GM15510 (cell line): ENCODE results near the gene LIX1.

Source experiments
- POLR2A ChIP-seq: IDR thresholded peaks from 3 replicates; pipeline ENCODE4 v1.6.1; 2011; ENCODE audit warnings: borderline replicate concordance; ENCODE audit not compliant: insufficient read length; ENCODE audit errors: extremely low read depth

LIX1 gene

DNA sequence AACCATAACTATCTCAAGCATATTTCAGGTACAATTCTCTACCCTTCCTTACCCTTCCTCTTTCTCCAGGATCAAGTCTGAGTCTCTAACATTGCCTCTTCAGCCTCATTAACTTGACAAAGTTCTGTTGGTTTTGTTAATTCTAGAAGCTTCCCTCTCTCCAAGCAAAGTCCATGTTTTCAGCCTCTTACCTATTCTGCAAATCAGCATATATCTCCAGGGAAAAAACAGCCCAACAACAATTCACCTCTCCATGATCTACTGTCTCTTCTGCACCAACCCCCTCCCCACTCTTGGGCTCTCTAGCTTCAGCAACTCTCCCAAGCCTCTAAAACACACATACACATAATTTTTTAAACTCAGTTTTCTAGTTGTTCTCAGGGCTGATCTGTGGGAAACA is 72.2 kb downstream of the LIX1 start:
- TF ChIP-seq POLR2A, result no peak

DNA sequence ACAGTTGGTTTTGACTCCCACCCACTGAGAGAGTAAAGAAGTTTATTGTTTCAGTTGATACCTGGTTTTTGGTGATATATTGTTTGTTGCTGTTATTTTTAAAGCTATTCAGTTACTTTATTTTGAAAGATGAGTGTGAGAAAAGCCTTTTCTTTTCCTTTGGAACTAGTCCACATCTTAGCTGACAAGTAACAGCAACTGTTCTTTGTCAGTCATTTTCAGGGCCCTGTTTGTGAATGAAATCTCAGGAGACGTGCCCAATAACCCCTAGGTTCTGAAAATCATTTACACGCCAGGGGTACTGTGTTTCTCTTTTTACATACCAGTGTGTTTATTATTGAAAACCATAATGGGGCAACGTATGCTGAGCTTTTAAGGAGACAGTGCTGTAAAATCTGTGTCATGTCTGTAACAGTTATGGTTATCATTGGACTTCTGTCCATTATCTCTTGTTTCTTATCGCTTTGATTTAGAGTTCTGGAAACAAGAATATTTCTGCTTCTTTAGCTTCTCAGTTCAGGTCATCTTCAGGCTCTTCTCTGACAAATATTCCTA is 75.0 kb downstream of the LIX1 start:
- TF ChIP-seq POLR2A, result no peak

DNA sequence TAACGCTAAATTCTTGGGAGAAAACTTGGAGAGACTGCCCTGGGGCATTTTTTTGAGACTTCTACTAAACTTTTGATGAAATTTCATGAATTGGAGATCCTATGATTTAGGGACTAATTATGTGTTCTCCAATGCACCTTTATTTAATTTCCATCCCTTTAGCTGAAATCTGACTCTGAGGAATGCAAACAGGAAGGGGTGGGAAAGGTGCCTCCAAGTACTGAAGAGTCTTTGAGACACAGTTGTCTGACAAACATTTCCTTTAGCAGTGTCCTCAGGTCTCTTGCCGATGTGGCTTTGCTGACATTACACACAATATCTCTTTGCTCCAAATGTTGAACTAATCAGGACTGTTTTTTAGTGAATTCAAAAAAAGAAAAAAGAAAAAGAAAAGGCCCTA is 76.9 kb downstream of the LIX1 start:
- no peak for TF ChIP-seq POLR2A

DNA sequence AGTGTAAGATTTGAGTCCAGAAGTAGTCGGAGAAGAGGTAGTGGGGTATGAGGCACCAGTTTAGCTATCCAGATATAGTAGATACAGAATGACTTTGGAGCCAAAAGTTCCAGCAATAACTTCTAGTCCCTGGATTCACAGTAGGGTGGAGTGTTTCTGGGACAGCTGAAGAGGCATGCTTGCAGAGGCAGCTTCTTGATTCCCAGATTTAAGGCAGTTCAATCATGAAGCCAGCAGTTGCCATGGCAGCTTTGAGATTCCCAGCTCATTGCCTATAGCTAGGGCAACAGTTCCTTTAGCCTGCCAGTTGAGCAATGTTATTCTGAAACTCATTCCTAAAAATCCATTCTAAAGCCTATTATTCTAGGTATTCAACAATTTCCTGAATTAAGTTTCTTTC is 79.2 kb downstream of the LIX1 start:
- TF ChIP-seq POLR2A, result no peak

DNA sequence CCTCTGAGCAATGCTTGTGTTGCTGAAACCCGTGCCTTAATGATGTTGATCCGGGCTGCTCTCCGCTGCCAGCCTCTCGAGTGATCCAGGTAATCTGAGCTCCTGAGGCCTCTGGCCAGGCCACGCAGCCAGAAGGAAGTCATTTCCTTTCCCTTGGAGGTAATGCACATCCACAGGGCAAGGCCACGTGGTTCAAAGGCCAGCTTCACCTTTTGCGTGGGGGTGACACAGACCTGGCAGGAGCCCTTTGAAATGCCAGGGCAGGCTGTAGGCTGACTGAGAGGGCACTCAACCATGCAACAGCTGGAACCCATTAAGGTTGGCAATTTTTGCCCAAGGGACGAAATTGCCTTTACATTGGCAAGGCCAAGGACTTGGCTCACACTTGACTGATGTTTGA is 80.4 kb downstream of the LIX1 start:
- TF ChIP-seq POLR2A, result no peak

DNA sequence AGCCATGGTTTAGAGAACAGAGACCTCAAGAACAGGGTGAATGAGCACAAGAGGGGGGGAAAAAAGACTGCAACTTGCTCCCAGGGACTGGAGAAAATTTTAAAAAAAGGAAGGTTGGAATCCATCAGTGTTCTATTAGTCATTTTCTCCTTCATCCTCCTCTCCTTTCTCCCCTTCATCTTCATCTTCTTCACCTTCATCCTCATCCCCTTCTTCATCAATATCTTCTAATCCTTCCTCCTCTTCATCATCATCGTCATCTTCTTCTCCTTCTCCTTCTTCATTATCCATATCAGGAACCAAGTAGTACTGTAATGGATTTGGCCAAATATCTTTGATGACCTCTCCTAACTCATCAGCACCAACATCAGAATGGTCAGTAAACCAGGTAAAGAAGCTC is 86.1 kb downstream of the LIX1 start:
- TF ChIP-seq POLR2A, result no peak

DNA sequence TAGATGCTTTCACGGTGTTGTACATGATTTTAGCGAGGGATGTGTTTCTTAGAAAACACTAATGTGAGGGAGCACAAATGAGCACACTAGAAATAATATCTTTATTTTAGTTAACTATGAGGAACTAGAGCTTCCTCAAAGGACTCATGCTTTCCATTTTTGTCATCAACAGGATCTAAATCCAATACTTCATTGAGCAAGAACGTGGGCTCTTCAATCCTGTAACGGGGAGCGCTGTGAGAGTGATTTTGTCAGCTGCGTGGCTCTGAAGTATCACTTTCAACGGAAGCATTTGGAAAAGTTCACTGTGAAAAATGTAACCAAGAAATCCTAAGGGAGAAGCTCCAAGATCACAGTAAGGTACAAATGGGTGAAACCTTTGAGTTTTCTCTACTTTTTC is 93.2 kb downstream of the LIX1 start:
- TF ChIP-seq POLR2A, result no peak

DNA sequence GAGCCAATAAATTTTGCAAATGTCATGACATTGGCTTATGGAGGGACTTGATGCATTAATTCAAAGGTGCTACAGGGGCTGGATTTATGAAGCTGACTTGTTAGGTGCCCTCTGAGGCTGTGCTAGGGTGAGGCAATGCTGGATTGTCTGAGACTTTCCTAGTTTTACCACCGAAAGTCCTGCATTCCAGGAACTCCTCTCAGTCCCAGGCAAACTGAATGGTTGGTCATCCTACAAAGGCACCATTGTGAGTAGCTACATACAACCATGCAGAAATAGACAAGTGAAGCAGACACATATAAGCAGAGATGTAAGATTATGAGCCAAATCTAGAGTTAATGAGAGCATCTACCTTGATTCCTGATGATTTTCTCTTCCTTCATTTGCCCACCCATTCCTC is 95.3 kb downstream of the LIX1 start:
- TF ChIP-seq POLR2A, result no peak

DNA sequence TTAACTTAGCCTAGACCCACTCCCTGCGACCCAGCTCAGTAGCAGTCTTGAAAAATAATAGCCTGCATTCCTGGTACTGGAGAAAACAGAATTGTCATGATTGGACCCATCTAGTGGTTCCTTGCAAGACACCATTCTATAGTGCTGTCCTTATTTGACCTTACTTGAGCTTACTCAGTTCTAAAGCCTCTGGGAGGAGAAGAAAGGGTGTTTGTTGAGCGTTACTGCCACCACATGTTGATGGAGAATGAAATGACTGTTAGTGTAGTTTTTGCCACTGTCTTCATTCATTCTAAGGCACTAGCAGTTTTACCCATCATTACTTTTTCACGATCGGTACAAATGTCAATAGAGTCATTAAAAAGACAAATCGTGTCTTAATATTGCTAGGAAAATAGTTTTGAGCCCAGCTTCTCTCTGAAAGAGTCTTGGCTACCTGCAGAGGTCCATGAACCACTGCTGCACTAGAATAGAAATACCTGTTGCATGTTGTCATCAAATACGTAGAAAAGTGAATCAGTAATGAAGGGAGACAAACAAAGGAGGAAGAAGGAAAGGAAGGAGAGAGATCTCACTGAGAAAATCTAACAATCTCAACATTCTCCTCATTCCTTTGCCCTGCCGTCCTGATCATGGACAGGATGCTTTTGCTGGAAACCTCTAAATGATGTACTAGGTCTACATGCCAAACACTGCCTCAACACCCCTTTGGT is 96.0 kb downstream of the LIX1 start:
- no peak for TF ChIP-seq POLR2A

DNA sequence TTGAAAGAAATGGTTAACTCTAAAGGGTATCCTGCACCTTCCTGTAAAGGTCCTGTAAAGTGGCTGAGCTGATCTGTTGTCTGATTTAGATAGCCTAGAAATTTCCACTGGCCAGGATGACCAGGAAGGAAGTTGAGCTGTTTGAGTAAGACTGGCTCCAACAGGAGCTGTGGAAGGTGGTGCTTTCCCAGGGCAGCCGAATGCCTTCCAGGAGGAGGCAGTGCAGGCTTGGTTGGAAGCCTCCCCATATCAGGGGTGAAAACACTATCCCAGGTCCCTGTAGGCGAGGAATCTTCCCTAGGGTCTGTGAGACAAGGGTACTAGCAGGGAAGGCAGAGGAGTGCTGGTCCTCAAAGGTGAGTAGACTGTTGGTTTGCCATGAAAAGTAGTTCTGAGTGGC is 98.4 kb downstream of the LIX1 start:
- no peak for TF ChIP-seq POLR2A

DNA sequence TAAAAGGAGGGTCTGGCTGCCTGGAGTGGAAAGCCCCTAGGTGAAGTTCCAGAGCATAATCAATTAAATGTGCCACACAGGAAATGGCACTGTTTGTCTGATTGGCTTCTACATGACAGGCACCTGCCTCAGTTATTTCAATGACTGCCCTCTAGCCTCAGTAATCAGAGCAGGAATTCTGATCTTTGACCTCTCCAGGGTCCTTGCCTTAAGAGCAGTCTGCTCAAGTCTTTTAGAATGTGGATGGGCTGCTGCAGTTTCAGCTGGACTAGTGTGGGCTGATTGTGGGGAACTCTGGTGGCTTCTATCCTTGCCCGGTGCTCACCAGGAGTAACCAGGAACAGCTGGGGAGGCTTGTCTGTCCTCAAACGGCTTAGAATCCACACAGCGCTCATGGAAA is 98.9 kb downstream of the LIX1 start:
- no peak for TF ChIP-seq POLR2A

DNA sequence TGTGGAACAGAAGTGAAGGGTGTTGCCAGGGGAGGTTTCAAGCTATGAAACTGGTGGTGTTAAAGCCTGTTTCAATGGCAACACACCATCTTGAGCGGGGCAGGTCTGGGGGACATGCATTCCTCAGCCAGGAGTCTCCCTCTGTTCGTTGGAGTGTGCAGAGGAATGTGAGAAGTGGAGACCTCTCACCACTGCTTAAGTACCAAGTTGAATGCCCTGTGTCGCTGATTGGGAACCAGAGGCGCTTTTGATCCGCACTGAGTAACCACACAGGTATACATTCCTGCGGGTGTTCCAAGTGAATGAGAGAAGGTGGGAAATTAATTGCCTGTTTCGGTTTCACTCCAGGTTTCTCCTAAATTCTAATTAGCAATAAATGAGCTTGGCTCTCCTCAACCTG is 99.4 kb downstream of the LIX1 start:
- no peak for TF ChIP-seq POLR2A
